Activated T-helper 1 cell treated with Interleukin-2 at 50 U/mL for 16 hours (primary cell): ENCODE measurements around the gene SLC2A1.

Experiments
- DNase-seq: peaks from one replicate; pipeline ENCODE4 v3.0.0-alpha.2; 2020; ENCODE audit warnings: low read depth

The SLC2A1 gene

GRCh38 chr1:42958488-42959319 lies at the start of gene SLC2A1:
Gene SLC2A1 (minus strand): TSS chr1:42958868. CDS start chr1:42958651, 217 bp downstream.
- DNase-seq: peak; percentile 93

GRCh38 chr1:43007377-43008114 lies 48.9 kb upstream of the SLC2A1 start:
- DNase-seq: no peak

GRCh38 chr1:43005460-43006361 lies 47.0 kb upstream of the SLC2A1 start:
- no peak for DNase-seq

- no peak for DNase-seq
Observed at GRCh38 chr1:43004587-43005459, 46.2 kb upstream of the SLC2A1 start.

GRCh38 chr1:43002766-43003165 lies 44.1 kb upstream of the SLC2A1 start:
- no peak for DNase-seq

- no peak for DNase-seq
Observed at GRCh38 chr1:43002116-43002515, 43.4 kb upstream of the SLC2A1 start.

GRCh38 chr1:43001434-43001833 lies 42.8 kb upstream of the SLC2A1 start:
- no peak for DNase-seq

- DNase-seq: no peak
Observed at GRCh38 chr1:43000271-43000670, 41.6 kb upstream of the SLC2A1 start.

GRCh38 chr1:42999308-42999707 lies 40.6 kb upstream of the SLC2A1 start:
- no peak for DNase-seq

- DNase-seq: no peak
Observed at GRCh38 chr1:42998386-42998785, 39.7 kb upstream of the SLC2A1 start.

GRCh38 chr1:42996384-42996970 lies 37.8 kb upstream of the SLC2A1 start:
- DNase-seq: no peak

- no peak for DNase-seq
Observed at GRCh38 chr1:42993502-42994136, 35.0 kb upstream of the SLC2A1 start.

GRCh38 chr1:42992054-42992571 lies 33.4 kb upstream of the SLC2A1 start:
- no peak for DNase-seq

GRCh38 chr1:42990757-42991346 lies 32.2 kb upstream of the SLC2A1 start:
- DNase-seq: no peak

- DNase-seq: no peak
Observed at GRCh38 chr1:42983693-42984092, 25.0 kb upstream of the SLC2A1 start.

- DNase-seq: no peak
Observed at GRCh38 chr1:42983253-42983652, 24.6 kb upstream of the SLC2A1 start.

- DNase-seq: no peak
Observed at GRCh38 chr1:42982641-42983040, 24.0 kb upstream of the SLC2A1 start.

GRCh38 chr1:42981871-42982270 lies 23.2 kb upstream of the SLC2A1 start:
- no peak for DNase-seq

- no peak for DNase-seq
Observed at GRCh38 chr1:42981255-42981805, 22.7 kb upstream of the SLC2A1 start.
